ENCODE data around the gene PCDH17.

GRCh38 chr13:57665481-57665880, 33.9 kb downstream of the PCDH17 start:
- TF ChIP-seq CTCF (IDR thresholded peaks at IDR 0.05) (no peak), POLR2A (IDR thresholded peaks at IDR 0.05) (no peak)
